GM20000 (cell line): ENCODE data around the gene GPC1.
A peak's percentile ranks its signal among the peaks of the same experiment; 100 is the strongest.

Experiments
- DNase-seq: peaks from one replicate; pipeline ENCODE4 v3.0.0; 2012; ENCODE audit warnings: low spot score
- CTCF ChIP-seq: IDR thresholded peaks from 2 replicates; pipeline ENCODE4 v1.5.1; 2012; ENCODE audit warnings: mild to moderate bottlenecking, control low read depth; ENCODE audit errors: extremely low read depth, missing control alignments

Gene GPC1

GRCh38 chr2:240434728-240435456 lies 571 bp upstream of the GPC1 start:
- peak; percentile 95 for DNase-seq
- no peak for TF ChIP-seq CTCF

- no peak for TF ChIP-seq CTCF
- peak; percentile 49 for DNase-seq
Observed at GRCh38 chr2:240435948-240436682, 652 bp downstream of the GPC1 start.

- DNase-seq, result no peak
- no peak for TF ChIP-seq CTCF
Observed at GRCh38 chr2:240436683-240437550, 1.5 kb downstream of the GPC1 start.

- no peak for DNase-seq
- no peak for TF ChIP-seq CTCF
Observed at GRCh38 chr2:240437551-240437860, 2.0 kb downstream of the GPC1 start.

GRCh38 chr2:240437861-240438809 lies 2.7 kb downstream of the GPC1 start:
- peak; percentile 91 for DNase-seq
- peak; percentile 92 for TF ChIP-seq CTCF

- DNase-seq, result no peak
- TF ChIP-seq CTCF, result no peak
Observed at GRCh38 chr2:240438810-240439697, 3.6 kb downstream of the GPC1 start.
